Skeletal muscle satellite cell (primary cell): Measurements from ENCODE around the gene OPN5.

ENCODE experiments used
- H3K27me3 ChIP-seq: 2 replicates; pipeline ENCODE4 v1.7.0; 2013; ENCODE audit warnings: low read length; ENCODE audit not compliant: control insufficient read depth, insufficient read depth
- H3K36me3 ChIP-seq: 2 replicates; pipeline ENCODE4 v1.7.0; 2013; ENCODE audit warnings: mild to moderate bottlenecking, control low read depth, low read length; ENCODE audit not compliant: insufficient read depth
- H3K4me1 ChIP-seq: 2 replicates; pipeline ENCODE4 v1.7.0; 2013; ENCODE audit warnings: low read length; ENCODE audit not compliant: control insufficient read depth, insufficient read depth
- H3K4me2 ChIP-seq: 2 replicates; pipeline ENCODE4 v1.7.0; 2013; ENCODE audit warnings: mild to moderate bottlenecking, low read length
- H3K4me3 ChIP-seq: 2 replicates; pipeline ENCODE4 v1.7.0; 2013; ENCODE audit warnings: low read length
- H3K9ac ChIP-seq: 2 replicates; pipeline ENCODE4 v1.7.0; 2013; ENCODE audit warnings: mild to moderate bottlenecking, low read depth, low read length, moderate library complexity
- H3K9me3 ChIP-seq: replicated peaks from 2 replicates; pipeline ENCODE4 v1.7.0; 2013; ENCODE audit warnings: mild to moderate bottlenecking, control low read depth, low read length

The OPN5 gene

DNA sequence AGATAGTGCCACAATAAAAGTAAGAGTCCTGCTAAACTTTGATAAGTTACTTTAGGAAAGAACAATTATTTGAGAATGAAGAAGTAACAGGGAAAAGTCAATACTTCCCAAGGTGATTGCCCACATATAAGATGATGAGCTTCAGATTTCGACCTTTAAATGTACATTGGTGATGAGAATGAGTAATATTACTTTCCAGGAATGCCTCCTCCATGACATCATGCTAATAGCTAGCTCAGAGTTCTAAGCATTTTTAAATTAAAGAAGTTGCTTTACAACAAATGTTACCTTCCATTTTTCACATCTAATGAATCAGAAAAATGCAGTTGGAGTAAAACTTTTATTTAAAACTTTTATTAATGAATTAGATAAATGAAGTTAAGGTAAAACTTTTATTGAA, 22.5 kb upstream of the OPN5 start:
- H3K4me1 ChIP-seq: no peaks in the 10 kb centered on the region
- no peaks in the 10 kb centered on the region for H3K27me3 ChIP-seq
- no peak overlapping the region for H3K4me3 ChIP-seq
- no peaks in the 10 kb centered on the region for H3K36me3 ChIP-seq
- H3K9me3 ChIP-seq: no peaks in the 10 kb centered on the region
- H3K9ac ChIP-seq: no peak overlapping the region
- H3K4me2 ChIP-seq: no peak overlapping the region

DNA sequence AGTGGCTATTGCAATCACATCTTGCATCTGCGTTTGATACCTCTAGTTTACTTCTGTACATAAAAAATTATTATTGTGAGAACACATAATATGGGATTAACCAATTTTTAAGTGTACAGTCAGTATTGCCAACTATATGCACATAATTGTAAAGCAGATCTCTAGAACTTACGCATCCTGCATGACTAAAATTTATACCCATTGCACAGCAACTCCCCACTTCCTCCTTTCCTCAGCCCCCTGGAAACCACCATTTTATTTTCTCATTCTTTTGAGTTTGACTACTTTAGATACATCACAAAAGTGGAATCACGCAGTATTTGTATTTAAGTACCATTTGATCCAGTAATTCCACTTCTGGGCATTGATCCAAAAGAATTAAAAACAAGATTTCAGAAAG, 19.3 kb upstream of the OPN5 start:
- H3K4me1 ChIP-seq: no peaks in the 10 kb centered on the region
- no peaks in the 10 kb centered on the region for H3K36me3 ChIP-seq

DNA sequence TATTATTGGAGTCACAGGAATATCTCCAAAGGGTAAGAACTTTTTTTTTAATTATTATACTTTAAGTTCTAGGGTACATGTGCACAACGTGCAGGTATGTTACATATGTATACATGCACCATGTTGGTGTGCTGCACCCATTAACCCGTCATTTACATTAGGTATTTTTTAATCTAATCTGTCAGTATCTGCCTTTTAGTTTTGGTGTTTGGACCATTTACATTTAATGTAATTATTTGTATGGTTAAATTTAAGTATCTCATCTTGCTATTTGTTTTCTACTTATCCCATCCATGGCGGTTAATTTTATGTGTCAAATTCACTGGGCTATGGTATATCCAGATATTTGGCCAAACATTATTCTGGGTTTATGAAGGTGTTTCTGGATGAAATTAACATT, 15.4 kb upstream of the OPN5 start:
- Histone ChIP-seq H3K4me3 (no peak overlapping the region), H3K9me3 (no peaks in the 10 kb centered on the region), H3K9ac (no peak overlapping the region), H3K27me3 (no peaks in the 10 kb centered on the region), H3K4me2 (no peak overlapping the region), H3K36me3 (no peaks in the 10 kb centered on the region), H3K4me1 (no peaks in the 10 kb centered on the region)

More for the DNA sequence above, 19.3 kb upstream of the OPN5 start:
- H3K4me2 ChIP-seq: no peak overlapping the region
- H3K9ac ChIP-seq: no peak overlapping the region
- H3K9me3 ChIP-seq: no peaks in the 10 kb centered on the region
- no peaks in the 10 kb centered on the region for H3K27me3 ChIP-seq
- H3K4me3 ChIP-seq: no peak overlapping the region

DNA sequence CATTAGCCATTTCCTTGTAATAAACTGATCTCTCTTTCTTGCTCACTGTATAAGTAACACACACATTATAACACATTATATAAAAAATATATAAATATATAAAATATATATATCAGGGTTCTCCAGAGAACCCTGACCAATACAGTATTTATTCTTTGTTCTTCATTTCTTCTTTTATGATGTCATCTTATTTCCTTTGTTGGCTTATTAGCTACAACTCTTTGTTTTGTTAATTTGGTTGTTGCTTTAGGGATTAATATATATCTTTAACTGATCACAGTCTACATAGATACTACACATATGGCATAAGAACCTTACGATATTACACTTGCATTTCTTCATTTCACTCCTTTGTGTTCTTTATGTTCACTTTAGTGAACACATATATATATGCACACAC, 14.7 kb upstream of the OPN5 start:
- Histone ChIP-seq H3K9me3 (no peaks in the 10 kb centered on the region), H3K36me3 (no peaks in the 10 kb centered on the region), H3K4me2 (no peak overlapping the region), H3K9ac (no peak overlapping the region), H3K4me3 (no peak overlapping the region), H3K27me3 (no peaks in the 10 kb centered on the region), H3K4me1 (no peaks in the 10 kb centered on the region)

DNA sequence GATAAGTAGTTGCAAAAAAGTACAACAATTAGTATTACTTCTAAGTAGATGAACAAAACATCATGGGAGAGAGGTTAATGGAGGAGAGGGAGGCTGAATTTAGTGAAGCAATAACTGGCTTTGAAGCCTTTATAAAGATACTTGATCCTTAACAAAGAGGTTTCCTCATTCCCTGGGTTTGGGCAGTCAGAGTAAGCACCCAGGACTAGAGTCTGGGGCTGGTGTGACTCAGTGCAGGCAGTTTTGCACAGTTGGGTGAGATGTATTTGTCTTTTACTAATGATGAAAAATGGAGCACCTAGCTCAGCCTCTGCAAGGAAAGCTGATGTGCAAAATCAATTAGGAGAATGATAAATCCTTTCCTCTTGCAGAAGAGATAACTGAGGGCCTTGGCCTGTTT, 11.8 kb upstream of the OPN5 start:
- Histone ChIP-seq H3K4me3 (no peak overlapping the region), H3K4me2 (no peak overlapping the region), H3K4me1 (no peaks in the 10 kb centered on the region), H3K36me3 (no peaks in the 10 kb centered on the region), H3K9me3 (no peaks in the 10 kb centered on the region), H3K27me3 (no peaks in the 10 kb centered on the region), H3K9ac (no peak overlapping the region)

DNA sequence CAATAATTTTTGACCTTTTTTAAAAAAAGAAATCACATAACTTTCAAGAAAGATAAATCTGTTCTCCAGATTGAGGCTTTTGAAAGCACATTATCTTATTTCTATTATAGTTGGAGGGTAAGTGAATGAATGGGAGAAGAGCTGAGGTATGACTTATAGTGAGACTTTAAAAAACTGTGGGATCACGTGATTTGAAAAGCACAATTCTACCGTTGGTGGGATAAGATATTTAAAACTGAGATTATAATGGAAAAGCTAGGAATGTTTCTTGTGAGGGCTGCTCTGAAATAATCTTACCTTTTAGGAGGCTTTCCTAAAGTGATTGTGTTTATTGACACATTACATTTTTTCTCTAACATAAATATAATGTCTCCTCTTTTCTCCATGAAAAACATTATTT, 9.5 kb upstream of the OPN5 start:
- H3K36me3 ChIP-seq: no peaks in the 10 kb centered on the region
- H3K27me3 ChIP-seq: no peaks in the 10 kb centered on the region
- no peaks in the 10 kb centered on the region for H3K9me3 ChIP-seq
- H3K9ac ChIP-seq: no peak overlapping the region
- H3K4me1 ChIP-seq: no peaks in the 10 kb centered on the region
- no peak overlapping the region for H3K4me2 ChIP-seq
- H3K4me3 ChIP-seq: no peak overlapping the region

DNA sequence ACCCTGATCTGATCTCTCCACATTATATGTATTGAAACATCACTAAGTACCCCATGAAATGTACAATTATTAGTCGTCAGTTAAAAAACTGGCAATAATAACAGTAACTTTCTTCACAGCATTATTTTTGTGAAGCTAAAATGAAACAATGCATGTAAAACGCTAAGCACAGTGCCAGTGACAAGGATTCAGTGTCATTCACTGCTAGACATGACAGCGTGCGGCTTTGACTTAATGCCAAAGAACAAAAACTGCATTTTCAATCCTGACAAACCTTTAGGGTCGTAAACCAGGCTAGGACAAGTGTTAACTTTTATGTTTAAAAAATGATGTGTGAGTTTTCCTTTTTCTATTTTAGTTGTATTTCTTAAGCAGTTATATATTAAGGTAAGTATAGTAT, 8.8 kb upstream of the OPN5 start:
- no peak overlapping the region for H3K4me3 ChIP-seq
- H3K4me1 ChIP-seq: no peaks in the 10 kb centered on the region
- H3K36me3 ChIP-seq: no peaks in the 10 kb centered on the region
- H3K4me2 ChIP-seq: no peak overlapping the region
- H3K9me3 ChIP-seq: no peaks in the 10 kb centered on the region
- no peak overlapping the region for H3K9ac ChIP-seq
- H3K27me3 ChIP-seq: no peaks in the 10 kb centered on the region

DNA sequence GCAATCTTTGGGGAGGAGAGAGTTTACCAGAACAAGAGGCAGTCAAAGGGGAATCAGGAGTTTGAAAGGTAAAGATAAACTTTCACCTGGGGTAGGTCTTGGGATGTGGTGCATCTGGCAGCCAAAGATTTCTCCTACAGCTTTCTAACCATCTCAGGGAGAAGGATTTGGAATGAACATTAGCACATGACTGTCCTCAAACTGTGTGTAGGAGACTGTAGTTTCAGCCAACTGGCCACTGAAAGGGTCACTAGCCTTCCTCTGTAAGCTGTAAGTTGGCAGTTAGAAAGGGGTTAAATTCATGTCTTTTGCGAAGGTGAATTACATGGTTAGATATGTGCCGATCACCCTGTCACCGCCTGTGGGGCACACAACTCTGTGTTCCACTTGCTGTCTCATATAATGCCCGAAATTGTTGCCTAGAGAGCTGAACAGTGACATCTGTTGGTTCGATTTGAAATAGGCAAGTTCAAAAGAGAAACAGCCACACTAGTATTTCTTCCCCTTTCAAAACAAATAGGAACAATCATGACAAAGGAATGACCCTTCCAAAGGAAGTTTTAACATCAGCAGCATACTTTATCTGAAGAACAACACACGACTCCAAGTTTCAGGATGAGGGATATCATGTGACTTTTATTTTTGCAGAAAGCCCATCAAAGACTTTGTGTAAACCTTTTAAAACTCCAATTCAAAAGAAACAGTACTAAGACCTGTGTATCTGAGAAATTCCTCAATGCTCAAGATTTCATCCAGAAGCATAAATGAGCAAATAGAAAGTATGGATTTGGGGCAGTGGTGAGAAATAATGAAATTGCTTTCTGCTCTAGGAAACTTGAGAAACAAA, 1.1 kb upstream of the OPN5 start:
- H3K9me3 ChIP-seq: no peaks in the 10 kb centered on the region
- no peaks in the 10 kb centered on the region for H3K36me3 ChIP-seq
- H3K4me3 ChIP-seq: no peak overlapping the region
- H3K4me1 ChIP-seq: peaks cover 4% of the 10 kb centered on the region
- H3K4me2 ChIP-seq: peak overlapping the region; percentile 44
- H3K9ac ChIP-seq: no peak overlapping the region
- peaks cover 14% of the 10 kb centered on the region for H3K27me3 ChIP-seq

DNA sequence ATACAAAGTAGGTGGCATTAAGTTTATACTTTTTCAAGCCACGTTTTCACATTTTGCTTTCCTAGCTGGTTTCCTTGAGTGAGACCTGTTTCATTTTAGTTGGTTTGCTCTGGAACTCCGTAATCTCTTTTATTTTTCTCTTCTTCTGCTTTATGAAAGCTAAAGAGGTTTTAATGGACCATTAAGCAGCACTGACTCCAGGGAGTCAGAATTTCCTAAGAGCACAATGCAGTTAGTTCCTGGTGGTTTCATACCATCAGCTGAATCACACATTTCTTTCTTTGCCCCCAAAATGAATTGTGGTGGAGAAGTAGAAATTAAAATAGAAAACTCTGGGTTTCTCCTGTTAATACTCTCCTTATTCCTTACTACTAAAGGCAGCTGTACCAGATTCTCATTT, 3.4 kb downstream of the OPN5 start:
- Histone ChIP-seq H3K4me3 (no peak overlapping the region), H3K4me1 (peaks cover 11% of the 10 kb centered on the region), H3K27me3 (peaks cover 46% of the 10 kb centered on the region), H3K9me3 (no peaks in the 10 kb centered on the region), H3K4me2 (no peak overlapping the region), H3K36me3 (no peaks in the 10 kb centered on the region), H3K9ac (no peak overlapping the region)

DNA sequence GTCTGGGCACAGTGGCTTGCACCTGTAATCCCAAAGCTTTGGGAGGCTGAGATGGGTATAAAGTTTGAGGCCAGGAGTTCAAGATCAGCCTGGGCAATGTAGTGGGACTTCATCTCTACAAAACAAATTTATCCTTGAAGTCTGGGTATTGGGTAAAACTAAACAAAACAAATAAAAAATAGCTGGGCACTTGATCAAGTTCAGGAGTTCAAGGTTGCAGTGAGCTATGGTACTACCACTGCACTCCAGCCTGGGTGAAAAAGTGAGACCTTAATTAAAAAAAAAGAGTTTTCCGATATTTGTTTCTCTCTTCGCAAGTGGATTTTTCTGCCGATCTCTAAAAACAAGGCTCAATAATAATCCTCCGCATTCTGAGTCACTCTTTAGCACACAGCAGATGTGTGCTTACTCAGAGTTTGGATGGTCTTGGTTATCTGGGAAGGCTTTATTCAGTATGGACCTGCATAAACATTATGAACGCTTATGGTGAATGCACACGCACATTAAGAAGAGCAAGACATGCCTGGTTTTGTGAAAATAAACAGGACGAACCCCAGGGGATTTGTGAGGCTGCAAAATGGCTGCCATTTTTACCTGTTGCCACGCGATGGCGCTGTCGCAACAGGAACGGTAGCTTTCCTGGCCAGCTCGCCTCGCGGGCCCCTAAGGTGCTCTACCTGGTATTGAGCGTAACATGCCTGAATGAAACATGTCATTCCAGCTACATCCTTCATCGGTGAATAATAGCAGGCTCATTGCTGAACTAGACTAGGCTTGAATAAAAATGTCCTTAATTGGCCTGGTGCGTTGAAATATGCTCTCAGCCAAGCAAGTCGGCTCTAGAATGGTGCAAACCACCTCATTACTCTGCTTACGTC, 6.0 kb downstream of the OPN5 start:
- Histone ChIP-seq H3K9ac (no peak overlapping the region), H3K27me3 (peaks cover 56% of the 10 kb centered on the region), H3K4me3 (peak overlapping the region; percentile 55), H3K4me2 (peak overlapping the region; percentile 77), H3K9me3 (no peaks in the 10 kb centered on the region), H3K36me3 (no peaks in the 10 kb centered on the region), H3K4me1 (peaks cover 7% of the 10 kb centered on the region)

DNA sequence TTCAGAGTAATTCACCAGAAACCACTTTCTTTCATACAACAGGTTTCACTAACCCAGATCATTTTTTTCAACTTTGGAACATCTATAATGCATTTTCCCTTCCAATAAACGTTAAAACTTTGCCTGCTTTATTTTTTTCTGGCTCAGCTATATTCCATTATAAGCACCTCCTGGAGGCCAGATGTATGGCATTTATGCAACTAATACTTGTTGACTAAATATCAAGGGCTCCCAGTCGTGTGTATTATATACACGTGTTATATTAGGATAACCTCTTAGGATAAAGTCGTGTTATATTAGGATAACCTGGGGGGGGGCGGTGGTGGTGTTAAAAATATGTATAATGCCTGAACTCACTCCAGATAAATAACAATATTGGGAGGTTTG, 6.7 kb downstream of the OPN5 start:
- Histone ChIP-seq H3K4me1 (peaks cover 7% of the 10 kb centered on the region), H3K9me3 (no peaks in the 10 kb centered on the region), H3K36me3 (no peaks in the 10 kb centered on the region), H3K4me2 (peak overlapping the region; percentile 77), H3K4me3 (no peak overlapping the region), H3K27me3 (peaks cover 56% of the 10 kb centered on the region), H3K9ac (no peak overlapping the region)
